Measurements from ENCODE around the gene STT3A. TPM values are rescaled to one million over a fixed set of nuclear protein-coding genes. Genes with fewer than 3 reads are reported as not detected.

The STT3A gene
- total RNA-seq, 1 experiment from 2014 or later: 113 TPM

DNA sequence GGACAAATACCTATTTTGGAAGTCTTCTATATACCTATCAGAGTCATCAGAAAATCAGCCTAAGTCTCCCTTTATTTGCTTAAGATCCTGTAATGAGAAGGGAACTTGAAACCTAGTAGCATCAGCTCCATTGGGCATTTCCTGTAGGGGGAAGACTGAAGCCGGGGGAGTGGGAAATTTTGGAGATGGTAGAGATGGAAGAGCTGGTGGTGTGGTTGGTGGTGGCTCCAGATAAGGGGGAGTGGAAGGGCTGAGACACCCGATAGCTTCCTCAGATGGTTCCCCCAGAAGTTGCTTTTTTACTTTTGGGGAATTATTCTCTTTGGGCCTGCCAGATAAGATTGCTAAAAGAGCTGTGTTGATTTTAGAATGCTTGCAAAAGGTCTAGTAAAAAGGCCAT, 39.7 kb upstream of the STT3A start:
- H3K4me3 ChIP-seq: no peak overlapping the region
- no peaks in the 10 kb centered on the region for H4K20me1 ChIP-seq (ENCODE audit: insufficient read depth)
- H3K4me1 ChIP-seq (replicated peaks; ENCODE audit: insufficient read depth): no peaks in the 10 kb centered on the region
- intact Hi-C loops (cut with micrococcal nuclease; ENCODE audit: unreplicated experiment): no loop called here
- H3K27me3 ChIP-seq (ENCODE audit: insufficient read depth, low read depth): peaks cover 3% of the 10 kb centered on the region; the same call in 1 of the 2 replicates
- H3K36me3 ChIP-seq (ENCODE audit: low read depth): no peaks in the 10 kb centered on the region
- no peak overlapping the region for H3K27ac ChIP-seq
- TF ChIP-seq EZH2 (IDR thresholded peaks at IDR 0.05; ENCODE audit: low read depth) (no peak), CTCF (conservative IDR thresholded peaks at IDR 0.05) (no peak)
- CTCF ChIA-PET: interaction anchor here (0.6 kb wide), 1 partner anchor 706 kb away, joined by 3 read pairs; no protein-coding TSS in a partner anchor
- DNase-seq: no peak
- H2AFZ ChIP-seq: no peak overlapping the region
- H3F3A ChIP-seq (ENCODE audit: insufficient read depth, low read depth): no peaks in the 10 kb centered on the region
- POLR2A ChIA-PET (ENCODE audit: unreplicated experiment): interaction anchor here (0.6 kb wide), 1 partner anchor 444 kb away, joined by 4 read pairs; no protein-coding TSS in a partner anchor
- BruUV-seq (replicated peaks): no TSS peak
- peaks cover 4% of the 10 kb centered on the region; the same call in 1 of the 2 replicates for H3K9me3 ChIP-seq (ENCODE audit: insufficient read depth, low read depth)
- no peaks in the 10 kb centered on the region for H3K79me2 ChIP-seq (ENCODE audit: low read depth)
- no peak overlapping the region for H3K4me2 ChIP-seq
- H3K9me2 ChIP-seq (ENCODE audit: insufficient read depth): no peaks in the 10 kb centered on the region

- CTCF ChIA-PET: interaction anchor here (0.6 kb wide), 1 partner anchor 706 kb away, joined by 3 read pairs; no protein-coding TSS in a partner anchor
- DNase-seq: no peak
- peaks cover 3% of the 10 kb centered on the region; the same call in 1 of the 2 replicates for H3K27me3 ChIP-seq (ENCODE audit: insufficient read depth, low read depth)
- no peak overlapping the region for H3K4me2 ChIP-seq
- BruUV-seq (replicated peaks): no TSS peak
- H3F3A ChIP-seq (ENCODE audit: insufficient read depth, low read depth): no peaks in the 10 kb centered on the region
- peaks cover 4% of the 10 kb centered on the region; the same call in 1 of the 2 replicates for H3K9me3 ChIP-seq (ENCODE audit: insufficient read depth, low read depth)
- POLR2A ChIA-PET (ENCODE audit: unreplicated experiment): no interaction called here
- H3K4me1 ChIP-seq (replicated peaks; ENCODE audit: insufficient read depth): no peaks in the 10 kb centered on the region
- H3K9me2 ChIP-seq (ENCODE audit: insufficient read depth): no peaks in the 10 kb centered on the region
- H2AFZ ChIP-seq: no peak overlapping the region
- TF ChIP-seq CTCF (conservative IDR thresholded peaks at IDR 0.05) (no peak), EZH2 (IDR thresholded peaks at IDR 0.05; ENCODE audit: low read depth) (no peak)
- no peaks in the 10 kb centered on the region for H3K36me3 ChIP-seq (ENCODE audit: low read depth)
- no peaks in the 10 kb centered on the region for H3K79me2 ChIP-seq (ENCODE audit: low read depth)
- intact Hi-C loops (cut with micrococcal nuclease; ENCODE audit: unreplicated experiment): no loop called here
- no peak overlapping the region for H3K4me3 ChIP-seq
- H3K27ac ChIP-seq: no peak overlapping the region
- H4K20me1 ChIP-seq (ENCODE audit: insufficient read depth): no peaks in the 10 kb centered on the region
Observed at GRCh38 chr11:125553357-125553756, 39.3 kb upstream of the STT3A start.

- BruUV-seq (replicated peaks): no TSS peak
- no peak for TF ChIP-seq CTCF (conservative IDR thresholded peaks at IDR 0.05)
- TF ChIP-seq EZH2 (IDR thresholded peaks at IDR 0.05; ENCODE audit: low read depth): no peak
- peaks cover 3% of the 10 kb centered on the region; the same call in 1 of the 2 replicates for H3K27me3 ChIP-seq (ENCODE audit: insufficient read depth, low read depth)
- H3K9me2 ChIP-seq (ENCODE audit: insufficient read depth): no peaks in the 10 kb centered on the region
- no peaks in the 10 kb centered on the region for H4K20me1 ChIP-seq (ENCODE audit: insufficient read depth)
- ChIA-PET CTCF (no interaction called here), POLR2A (ENCODE audit: unreplicated experiment) (no interaction called here)
- DNase-seq: no peak
- no peaks in the 10 kb centered on the region for H3K4me1 ChIP-seq (replicated peaks; ENCODE audit: insufficient read depth)
- intact Hi-C loops (cut with micrococcal nuclease; ENCODE audit: unreplicated experiment): no loop called here
- H3K4me3 ChIP-seq: no peak overlapping the region
- no peaks in the 10 kb centered on the region for H3K79me2 ChIP-seq (ENCODE audit: low read depth)
- no peak overlapping the region for H3K4me2 ChIP-seq
- H3F3A ChIP-seq (ENCODE audit: insufficient read depth, low read depth): no peaks in the 10 kb centered on the region
- no peak overlapping the region for H2AFZ ChIP-seq
- H3K36me3 ChIP-seq (ENCODE audit: low read depth): no peaks in the 10 kb centered on the region
- H3K27ac ChIP-seq: no peak overlapping the region
- peaks cover 4% of the 10 kb centered on the region; the same call in 1 of the 2 replicates for H3K9me3 ChIP-seq (ENCODE audit: insufficient read depth, low read depth)
Observed at GRCh38 chr11:125554038-125554437, 38.6 kb upstream of the STT3A start.
